ENCODE results near the gene ZMIZ1.

Gene ZMIZ1

GRCh38 chr10:79093658-79094411 lies 25.1 kb downstream of the ZMIZ1 start:
- no peak for TF ChIP-seq ZFX (IDR thresholded peaks at IDR 0.05; ENCODE audit: borderline replicate concordance)
- TF ChIP-seq, protein P1, sequence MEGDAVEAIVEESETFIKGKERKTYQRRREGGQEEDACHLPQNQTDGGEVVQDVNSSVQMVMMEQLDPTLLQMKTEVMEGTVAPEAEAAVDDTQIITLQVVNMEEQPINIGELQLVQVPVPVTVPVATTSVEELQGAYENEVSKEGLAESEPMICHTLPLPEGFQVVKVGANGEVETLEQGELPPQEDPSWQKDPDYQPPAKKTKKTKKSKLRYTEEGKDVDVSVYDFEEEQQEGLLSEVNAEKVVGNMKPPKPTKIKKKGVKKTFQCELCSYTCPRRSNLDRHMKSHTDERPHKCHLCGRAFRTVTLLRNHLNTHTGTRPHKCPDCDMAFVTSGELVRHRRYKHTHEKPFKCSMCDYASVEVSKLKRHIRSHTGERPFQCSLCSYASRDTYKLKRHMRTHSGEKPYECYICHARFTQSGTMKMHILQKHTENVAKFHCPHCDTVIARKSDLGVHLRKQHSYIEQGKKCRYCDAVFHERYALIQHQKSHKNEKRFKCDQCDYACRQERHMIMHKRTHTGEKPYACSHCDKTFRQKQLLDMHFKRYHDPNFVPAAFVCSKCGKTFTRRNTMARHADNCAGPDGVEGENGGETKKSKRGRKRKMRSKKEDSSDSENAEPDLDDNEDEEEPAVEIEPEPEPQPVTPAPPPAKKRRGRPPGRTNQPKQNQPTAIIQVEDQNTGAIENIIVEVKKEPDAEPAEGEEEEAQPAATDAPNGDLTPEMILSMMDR (IDR thresholded peaks at IDR 0.05): no peak
- H3K27ac ChIP-seq: no peak overlapping the region

GRCh38 chr10:79094412-79095175 lies 25.8 kb downstream of the ZMIZ1 start:
- H3K27ac ChIP-seq: no peak overlapping the region
- TF ChIP-seq, protein P1 (IDR thresholded peaks at IDR 0.05): no peak

GRCh38 chr10:79095316-79095715 lies 26.6 kb downstream of the ZMIZ1 start:
- TF ChIP-seq, protein P1 (IDR thresholded peaks at IDR 0.05): no peak
- no peak for TF ChIP-seq ZFX (IDR thresholded peaks at IDR 0.05; ENCODE audit: borderline replicate concordance)

DNA sequence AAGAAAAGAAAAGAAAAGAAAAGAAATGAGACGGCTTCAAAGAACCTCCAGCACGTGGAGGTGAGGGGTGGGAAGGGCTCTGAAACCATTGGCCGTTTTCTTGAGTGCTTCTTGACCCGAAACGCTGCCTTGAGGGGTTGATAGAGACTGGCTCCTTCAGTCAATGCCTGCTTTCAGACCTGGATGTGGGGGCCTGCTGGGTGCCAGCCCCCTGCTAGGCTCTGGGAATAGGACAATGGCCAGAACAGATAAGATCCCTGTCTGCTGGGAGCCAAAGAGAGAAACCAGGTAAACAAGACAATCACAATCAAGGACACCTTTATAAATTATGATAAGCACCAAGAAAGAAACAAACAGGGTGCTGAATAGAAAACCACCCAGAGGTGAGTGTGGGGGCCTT lies 27.7 kb downstream of the ZMIZ1 start:
- TF ChIP-seq, protein P1 (IDR thresholded peaks at IDR 0.05): no peak
- no peak for TF ChIP-seq ZFX (IDR thresholded peaks at IDR 0.05; ENCODE audit: borderline replicate concordance)
- no peak overlapping the region for H3K27ac ChIP-seq

More at GRCh38 chr10:79095316-79095715, 26.6 kb downstream of the ZMIZ1 start:
- no peak overlapping the region for H3K27ac ChIP-seq

DNA sequence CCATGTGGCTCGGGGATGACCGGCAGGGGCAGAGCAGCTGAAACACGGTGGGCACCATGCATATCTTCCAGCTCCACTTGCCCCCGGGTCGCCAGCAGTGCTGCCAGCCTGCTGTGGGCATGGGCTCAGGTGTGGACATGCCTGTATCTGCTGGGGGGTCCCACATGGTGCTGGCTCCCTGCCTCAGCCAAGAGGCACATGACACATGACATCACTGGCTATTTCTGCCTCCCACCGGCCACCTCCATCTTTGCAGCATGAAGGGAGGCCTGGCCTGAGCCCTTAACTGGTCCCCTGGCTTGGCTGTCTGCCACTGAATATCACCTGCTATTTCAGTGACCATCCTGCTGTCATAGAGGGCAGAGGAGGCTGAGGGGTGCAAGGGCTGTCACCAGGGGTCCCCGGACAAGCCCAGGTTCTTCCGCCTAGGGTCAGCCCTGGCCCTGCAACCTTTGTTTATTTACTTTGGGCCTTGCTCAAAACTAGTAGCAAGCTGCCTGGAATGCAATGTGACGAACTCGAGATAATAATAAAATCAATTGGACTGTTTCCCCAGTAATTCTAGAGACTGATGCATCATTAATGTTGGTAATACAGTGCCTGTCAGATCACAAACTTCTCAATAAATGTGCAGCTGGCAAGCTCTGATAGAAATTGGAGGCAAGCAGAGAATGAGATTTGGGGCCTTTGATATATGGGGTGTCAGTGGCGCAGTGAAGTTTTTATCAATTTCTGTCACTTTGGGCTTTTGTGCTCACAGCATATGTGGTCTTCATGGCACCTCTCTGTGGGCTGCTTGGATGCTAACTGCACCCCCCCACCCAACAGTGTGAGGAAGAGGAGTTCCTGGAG lies 28.5 kb downstream of the ZMIZ1 start:
- H3K27ac ChIP-seq: no peak overlapping the region
- TF ChIP-seq, protein P1 (IDR thresholded peaks at IDR 0.05): no peak
- TF ChIP-seq ZFX (IDR thresholded peaks at IDR 0.05; ENCODE audit: borderline replicate concordance): no peak

DNA sequence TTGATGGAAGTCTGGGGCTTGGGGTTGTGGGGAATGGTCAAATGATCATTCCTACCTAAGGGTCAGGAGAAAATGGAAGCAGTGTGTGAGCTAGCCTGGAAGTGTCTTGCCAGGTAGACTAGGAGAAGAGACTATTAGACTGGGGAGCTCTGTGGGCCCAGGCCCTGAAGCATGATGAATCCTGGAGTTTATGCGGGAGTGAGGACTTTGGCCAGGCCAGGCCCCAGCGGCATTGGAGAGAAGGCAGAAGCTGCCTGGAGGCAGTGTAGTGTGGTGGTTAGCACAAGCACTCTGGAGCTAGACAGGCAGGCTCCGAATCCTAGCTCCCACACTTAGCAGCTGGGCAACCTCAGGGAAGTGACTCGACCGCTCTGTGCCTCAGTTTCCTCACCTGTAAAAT lies 29.3 kb downstream of the ZMIZ1 start:
- no peak for TF ChIP-seq ZFX (IDR thresholded peaks at IDR 0.05; ENCODE audit: borderline replicate concordance)
- TF ChIP-seq, protein P1 (IDR thresholded peaks at IDR 0.05): no peak
- H3K27ac ChIP-seq: no peak overlapping the region
